ENCODE results near the gene GCNT1. TPM values are rescaled to one million over a fixed set of nuclear protein-coding genes. Genes with fewer than 3 reads are reported as not detected.
"Not testable (repeated sequence)": the region's sequence is repeated elsewhere in the genome, so short reads cannot be mapped to it uniquely, and the experiment has no call there.

Gene GCNT1
- total and polyA plus RNA-seq, 2 of the 13 experiments (the other 11 are each of a cell fraction or from before 2014, with no cell fraction given): 0.55 to 1.7 TPM

DNA sequence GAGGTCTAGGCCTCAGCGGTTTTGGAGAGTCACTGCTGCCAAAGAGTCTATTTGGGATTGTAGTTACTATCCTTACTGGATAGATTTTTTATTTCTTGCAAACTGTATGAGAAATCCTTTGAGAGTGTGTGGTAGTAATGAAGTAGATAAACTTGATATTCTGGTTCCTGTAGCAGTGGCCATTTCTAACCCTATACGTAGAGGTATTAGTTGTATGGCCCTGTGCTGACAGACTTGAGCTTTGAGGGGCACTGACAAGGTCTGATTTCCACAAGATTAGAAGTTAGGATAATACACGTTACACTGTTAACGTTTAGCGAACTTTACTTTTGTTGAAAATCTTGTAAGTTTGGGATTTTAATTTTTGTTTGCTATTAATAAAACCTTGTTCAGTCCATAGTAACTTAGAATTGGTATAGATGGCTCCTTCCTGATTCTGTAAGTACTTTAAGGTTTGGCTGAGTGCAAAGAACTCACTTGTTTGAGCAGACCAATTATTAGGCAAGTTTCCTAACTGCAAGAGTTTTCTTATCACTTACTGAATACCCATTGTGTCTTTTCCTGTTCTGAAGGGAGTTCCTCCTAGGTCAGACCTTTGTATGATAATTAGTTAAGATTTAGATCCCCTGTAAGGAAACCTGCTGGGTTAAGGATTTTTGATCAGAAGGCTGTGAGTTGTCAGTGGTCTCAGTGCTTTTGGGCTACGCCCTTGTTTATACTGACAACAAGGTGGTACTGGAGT is 31.4 kb downstream of the GCNT1 start (continued):
- TF ChIP-seq, protein P1, sequence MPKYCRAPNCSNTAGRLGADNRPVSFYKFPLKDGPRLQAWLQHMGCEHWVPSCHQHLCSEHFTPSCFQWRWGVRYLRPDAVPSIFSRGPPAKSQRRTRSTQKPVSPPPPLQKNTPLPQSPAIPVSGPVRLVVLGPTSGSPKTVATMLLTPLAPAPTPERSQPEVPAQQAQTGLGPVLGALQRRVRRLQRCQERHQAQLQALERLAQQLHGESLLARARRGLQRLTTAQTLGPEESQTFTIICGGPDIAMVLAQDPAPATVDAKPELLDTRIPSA (CRISPR knock-in tag; IDR thresholded peaks at IDR 0.05; ENCODE audit: borderline replicate concordance): no peak
- TF ChIP-seq ZFY (CRISPR knock-in tag; IDR thresholded peaks at IDR 0.05) (no peak), ZBTB7B (CRISPR knock-in tag; IDR thresholded peaks at IDR 0.05) (no peak), MTA1 (CRISPR knock-in tag; IDR thresholded peaks at IDR 0.05; ENCODE audit: borderline replicate concordance) (no peak), BHLHE40 (IDR thresholded peaks at IDR 0.05; ENCODE audit: low read length) (no peak)
- TF ChIP-seq, protein P2, sequence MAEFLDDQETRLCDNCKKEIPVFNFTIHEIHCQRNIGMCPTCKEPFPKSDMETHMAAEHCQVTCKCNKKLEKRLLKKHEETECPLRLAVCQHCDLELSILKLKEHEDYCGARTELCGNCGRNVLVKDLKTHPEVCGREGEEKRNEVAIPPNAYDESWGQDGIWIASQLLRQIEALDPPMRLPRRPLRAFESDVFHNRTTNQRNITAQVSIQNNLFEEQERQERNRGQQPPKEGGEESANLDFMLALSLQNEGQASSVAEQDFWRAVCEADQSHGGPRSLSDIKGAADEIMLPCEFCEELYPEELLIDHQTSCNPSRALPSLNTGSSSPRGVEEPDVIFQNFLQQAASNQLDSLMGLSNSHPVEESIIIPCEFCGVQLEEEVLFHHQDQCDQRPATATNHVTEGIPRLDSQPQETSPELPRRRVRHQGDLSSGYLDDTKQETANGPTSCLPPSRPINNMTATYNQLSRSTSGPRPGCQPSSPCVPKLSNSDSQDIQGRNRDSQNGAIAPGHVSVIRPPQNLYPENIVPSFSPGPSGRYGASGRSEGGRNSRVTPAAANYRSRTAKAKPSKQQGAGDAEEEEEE (CRISPR knock-in tag; IDR thresholded peaks at IDR 0.05; ENCODE audit: borderline replicate concordance): no peak
- TF ChIP-seq, protein P3, sequence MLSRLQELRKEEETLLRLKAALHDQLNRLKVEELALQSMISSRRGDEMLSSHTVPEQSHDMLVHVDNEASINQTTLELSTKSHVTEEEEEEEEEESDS (CRISPR knock-in tag; IDR thresholded peaks at IDR 0.05; ENCODE audit: borderline replicate concordance): no peak

DNA sequence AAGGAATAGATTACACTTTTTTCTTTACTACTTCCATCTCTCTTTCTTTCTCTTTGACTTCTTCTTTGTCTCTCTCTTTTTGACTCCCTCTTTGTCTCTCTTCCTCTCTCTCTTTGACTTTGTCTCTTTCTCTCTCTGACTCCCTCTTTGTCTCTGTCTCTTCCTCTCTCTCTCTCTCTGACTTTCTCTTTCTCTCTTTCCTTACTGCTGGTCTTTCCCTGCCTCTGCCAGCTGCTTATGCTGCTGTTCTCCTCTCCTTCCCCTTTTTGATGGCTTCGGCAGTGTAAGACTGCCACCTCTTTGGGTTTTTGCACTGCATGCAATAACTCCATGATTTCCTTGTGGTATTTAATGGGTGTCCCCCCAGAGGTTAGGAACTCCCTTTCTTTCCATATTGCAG is 32.1 kb downstream of the GCNT1 start:
- BruUV-seq (replicated peaks); DNase-seq (ENCODE audit: low spot score); H3K36me3 ChIP-seq (replicated peaks in 1 of 2; ENCODE audit: control insufficient read depth in 1 of 2, insufficient read depth in 2 of 2, low read length in 2 of 2); H2AFZ ChIP-seq (ENCODE audit: low read length); FAIRE-seq; H3K27ac ChIP-seq (ENCODE audit: extremely low read length, insufficient read depth, low read length); CTCF ChIA-PET (ENCODE audit: low intra/inter-chr PET ratio, low total read pairs); intact Hi-C loops (cut with micrococcal nuclease; ENCODE audit: unreplicated experiment); H3K79me2 ChIP-seq (ENCODE audit: insufficient read depth, low read length); H3K4me1 ChIP-seq (ENCODE audit: insufficient read depth, low read length); H3K27me3 ChIP-seq (ENCODE audit: control insufficient read depth in 1 of 2, insufficient read depth in 2 of 2, low read length in 2 of 2); ATAC-seq; H3K4me3 ChIP-seq (replicated peaks in 1 of 3; ENCODE audit: insufficient read depth in 1 of 3, low read depth in 2 of 3, low read length in 3 of 3); POLR2A ChIA-PET; H4K20me1 ChIP-seq (ENCODE audit: insufficient read depth, low read length); H3K4me2 ChIP-seq (ENCODE audit: low read depth, low read length); H3K9ac ChIP-seq (ENCODE audit: insufficient read depth, low read depth, low read length); in situ Hi-C loops (cut with HindIII; ENCODE audit: extremely low pct_ligation_motif_present, low pct_unique_long_range_greater_than_20kb); H3K9me3 ChIP-seq (ENCODE audit: low read length): not testable (repeated sequence)
- WGBS (ENCODE audit: low lambda C conversion rate): 48% methylated on average over 1 of the region's 1 CpG

DNA sequence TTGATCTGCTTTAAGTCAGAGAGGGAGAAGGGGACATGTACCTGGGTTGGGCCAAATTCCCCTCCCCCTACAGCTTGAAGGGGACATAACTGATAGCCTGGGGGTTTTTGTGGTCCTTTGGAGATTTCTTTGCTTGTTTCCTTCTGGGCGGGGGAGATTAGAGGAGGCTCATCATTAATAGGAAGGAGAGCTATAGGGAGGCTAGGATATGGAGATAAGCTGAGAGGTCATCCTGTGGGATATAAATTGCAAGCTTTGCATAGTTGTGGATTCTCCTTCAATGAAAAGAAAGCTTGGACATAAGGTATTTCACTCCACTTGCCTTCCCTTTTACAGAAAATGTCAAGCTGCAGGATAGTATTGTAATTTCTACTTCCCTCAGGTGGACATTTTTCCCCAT is 34.5 kb downstream of the GCNT1 start:
- H3K9ac ChIP-seq (ENCODE audit: insufficient read depth, low read depth, low read length); intact Hi-C loops (cut with micrococcal nuclease; ENCODE audit: unreplicated experiment); H3K4me2 ChIP-seq (ENCODE audit: low read depth, low read length); H3K79me2 ChIP-seq (ENCODE audit: insufficient read depth, low read length); DNase-seq (ENCODE audit: low spot score); POLR2A ChIA-PET; in situ Hi-C loops (cut with HindIII; ENCODE audit: extremely low pct_ligation_motif_present, low pct_unique_long_range_greater_than_20kb); H4K20me1 ChIP-seq (ENCODE audit: insufficient read depth, low read length); H3K27ac ChIP-seq (ENCODE audit: extremely low read length, insufficient read depth, low read length); FAIRE-seq; H3K36me3 ChIP-seq (replicated peaks in 1 of 2; ENCODE audit: control insufficient read depth in 1 of 2, insufficient read depth in 2 of 2, low read length in 2 of 2); H2AFZ ChIP-seq (ENCODE audit: low read length); H3K9me3 ChIP-seq (ENCODE audit: low read length); H3K27me3 ChIP-seq (ENCODE audit: control insufficient read depth in 1 of 2, insufficient read depth in 2 of 2, low read length in 2 of 2); BruUV-seq (replicated peaks); H3K4me3 ChIP-seq (replicated peaks in 1 of 3; ENCODE audit: insufficient read depth in 1 of 3, low read depth in 2 of 3, low read length in 3 of 3); CTCF ChIA-PET (ENCODE audit: low intra/inter-chr PET ratio, low total read pairs); ATAC-seq: not testable (repeated sequence)
- H3K4me1 ChIP-seq (ENCODE audit: insufficient read depth, low read length): peaks cover 18% of the 10 kb centered on the region
- 32% methylated on average over 1 of the region's 1 CpG for WGBS (ENCODE audit: low lambda C conversion rate)
